GM21576 (cell line): ENCODE data around the gene AHSA1.
"Not testable (repeated sequence)": the region's sequence is repeated elsewhere in the genome, so short reads cannot be mapped to it uniquely, and the experiment has no call there.

ENCODE experiments used
- ATAC-seq: cut with Tn5 transposase; IDR thresholded peaks from one replicate; pipeline ENCODE4 v1.9.1; 2021; ENCODE audit warnings: mild to moderate bottlenecking, moderate library complexity; ENCODE audit not compliant: unreplicated experiment

The AHSA1 gene

GRCh38 chr14:77457522-77458248 lies at the start of gene AHSA1, which contains the start of gene VIPAS39:
Gene AHSA1, plus strand, starts transcription at chr14:77458093. Its CDS starts 97 bp downstream, at chr14:77458190.
Gene VIPAS39, minus strand, starts transcription at chr14:77457601. Its CDS starts 3,499 bp downstream, at chr14:77454102.
- ATAC-seq = peak; percentile 88

DNA sequence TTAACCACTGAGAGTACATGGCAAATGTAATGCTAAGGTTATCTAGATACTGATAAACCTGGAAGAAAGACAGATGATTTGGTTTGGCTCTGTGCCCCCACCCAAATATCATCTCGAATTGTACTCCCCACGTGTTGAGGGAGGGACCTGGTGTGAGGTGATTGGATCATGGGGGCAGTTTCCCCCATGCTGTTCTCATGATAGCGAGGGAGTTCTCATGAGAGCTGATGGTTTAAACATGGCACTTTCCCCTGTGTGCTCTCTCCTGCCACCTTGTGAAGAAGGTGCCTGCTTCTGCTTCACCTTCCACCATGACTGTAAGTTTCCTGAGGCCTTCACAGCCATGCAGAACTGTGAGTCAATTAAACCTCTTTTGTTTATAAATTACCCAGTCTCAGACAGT lies 48.8 kb upstream of the AHSA1 start:
- no peak for ATAC-seq

DNA sequence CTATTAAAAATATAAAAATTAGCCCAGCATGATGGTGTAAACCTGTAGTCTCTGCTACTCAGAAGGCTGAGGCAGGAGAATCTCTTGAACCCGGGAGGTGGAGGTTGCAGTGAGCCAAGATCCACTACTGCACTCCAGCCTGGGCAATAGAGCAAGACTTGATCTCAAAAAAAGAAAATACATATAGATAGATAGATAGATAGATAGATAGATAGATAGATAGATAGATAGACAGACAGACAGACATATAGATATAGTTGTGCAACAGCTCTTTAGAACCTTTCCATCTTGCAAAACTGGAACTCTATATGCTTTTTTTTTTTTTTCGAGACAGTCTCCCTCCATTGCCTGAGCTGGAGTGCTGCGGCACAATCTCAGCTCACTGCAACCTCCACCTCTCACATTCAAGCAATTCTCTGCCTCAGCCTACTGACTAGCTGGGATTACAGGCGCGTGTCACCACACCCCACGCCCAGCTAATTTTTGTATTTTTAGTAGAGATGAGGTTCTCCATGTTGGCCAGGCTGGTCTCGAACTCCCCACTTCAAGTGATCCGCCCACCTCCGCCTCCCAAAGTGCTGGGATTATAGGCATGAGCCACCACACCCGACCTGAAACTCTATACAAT lies 42.4 kb upstream of the AHSA1 start:
- ATAC-seq = not testable (repeated sequence)

DNA sequence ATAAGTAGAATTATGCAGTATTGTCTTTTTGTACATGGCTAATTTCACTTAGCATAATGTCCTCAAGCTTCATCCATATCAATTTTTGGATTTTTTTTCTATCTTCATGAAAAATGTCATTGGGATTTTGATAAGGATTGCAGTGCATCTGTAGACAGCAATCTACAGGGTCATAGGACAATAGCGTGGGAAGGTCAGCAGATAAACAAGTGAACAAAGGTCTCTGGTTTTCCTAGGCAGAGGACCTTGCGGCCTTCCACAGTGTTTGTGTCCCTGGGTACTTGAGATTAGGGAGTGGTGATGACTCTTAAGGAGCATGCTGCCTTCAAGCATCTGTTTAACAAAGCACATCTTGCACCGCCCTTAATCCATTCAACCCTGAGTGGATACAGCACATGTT lies 41.8 kb upstream of the AHSA1 start:
- not testable (repeated sequence) for ATAC-seq

GRCh38 chr14:77416836-77417235 lies 41.1 kb upstream of the AHSA1 start:
- no peak for ATAC-seq

DNA sequence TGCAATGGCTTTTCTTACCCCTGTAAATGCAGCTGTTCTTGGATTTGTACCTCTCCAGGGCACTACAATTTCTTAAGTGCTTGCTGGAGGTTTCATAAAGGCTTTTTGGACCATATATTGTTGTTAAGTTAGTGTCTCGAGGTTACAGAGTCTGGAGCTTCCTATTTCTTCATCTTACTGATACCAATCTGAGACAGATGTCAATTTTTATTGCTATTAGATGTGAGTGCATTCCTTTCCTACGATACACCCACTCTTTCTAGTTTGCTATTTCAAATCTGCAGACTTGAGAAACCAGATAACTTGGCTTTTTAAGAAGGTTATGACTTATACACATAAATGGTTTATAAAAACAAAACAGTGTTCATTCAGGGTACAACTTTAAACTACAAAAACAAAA lies 36.7 kb upstream of the AHSA1 start:
- ATAC-seq = no peak

DNA sequence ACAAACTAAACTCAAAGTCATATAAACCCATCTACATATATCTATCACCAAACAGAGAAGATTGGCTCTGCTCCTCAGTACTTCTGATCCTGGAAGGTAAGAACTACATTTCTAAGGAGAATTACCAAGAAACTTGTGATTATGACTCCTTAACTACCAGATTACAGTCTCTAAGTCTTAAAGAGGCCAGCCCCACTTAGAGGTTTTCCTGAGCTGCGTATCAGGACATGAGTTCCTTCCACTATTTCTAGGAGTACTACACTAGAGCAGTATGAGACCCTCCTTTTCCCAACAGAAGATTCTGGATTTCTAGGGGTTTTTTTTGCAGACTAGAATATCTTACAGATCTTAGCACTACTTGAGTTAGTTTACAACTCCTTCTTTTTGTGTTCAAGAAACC lies 34.5 kb upstream of the AHSA1 start, which contains the start of gene NOXRED1:
Gene NOXRED1 (minus strand): TSS at position 101 of the 400 bp plus-strand sequence. CDS start 634 bp downstream, outside the sequence.
- no peak for ATAC-seq

DNA sequence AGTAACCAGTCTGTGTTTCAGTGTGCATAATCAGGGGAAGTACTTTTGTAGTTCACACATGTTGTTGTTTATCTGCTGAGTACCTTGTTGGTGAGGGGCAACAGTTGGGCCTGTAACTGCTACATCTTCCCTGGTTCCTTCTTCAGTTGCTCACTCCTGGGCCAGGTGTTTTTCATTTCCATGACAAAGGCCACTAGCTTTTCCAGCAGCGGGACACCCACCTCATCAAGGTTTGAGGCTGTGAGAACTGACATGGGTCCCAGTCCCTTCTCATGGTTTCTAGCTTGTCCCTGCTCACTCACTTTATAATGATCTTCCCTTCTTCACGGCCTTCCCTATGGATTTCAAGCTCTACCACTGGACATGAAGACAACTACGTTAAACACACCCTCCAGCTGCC lies 33.0 kb upstream of the AHSA1 start:
- ATAC-seq = no peak

DNA sequence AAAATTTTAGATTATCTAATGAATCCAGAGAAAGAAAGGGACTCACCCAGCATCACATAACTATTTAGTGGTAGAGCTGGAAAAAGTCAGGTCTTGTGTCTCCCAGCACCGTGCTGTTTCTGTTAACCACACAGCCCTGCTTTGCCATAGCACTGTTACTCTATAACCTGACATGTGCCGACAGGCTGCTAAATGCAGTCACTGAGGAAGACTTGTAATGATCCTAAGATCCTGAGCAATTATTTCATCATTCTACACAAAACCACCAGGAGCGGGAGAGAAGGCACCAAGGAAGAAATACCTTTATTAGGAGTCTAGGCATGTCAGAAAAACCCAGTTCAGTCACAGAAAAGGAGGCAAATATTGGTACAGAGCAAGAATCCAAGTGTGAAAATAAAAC lies 31.5 kb upstream of the AHSA1 start:
- ATAC-seq = no peak

DNA sequence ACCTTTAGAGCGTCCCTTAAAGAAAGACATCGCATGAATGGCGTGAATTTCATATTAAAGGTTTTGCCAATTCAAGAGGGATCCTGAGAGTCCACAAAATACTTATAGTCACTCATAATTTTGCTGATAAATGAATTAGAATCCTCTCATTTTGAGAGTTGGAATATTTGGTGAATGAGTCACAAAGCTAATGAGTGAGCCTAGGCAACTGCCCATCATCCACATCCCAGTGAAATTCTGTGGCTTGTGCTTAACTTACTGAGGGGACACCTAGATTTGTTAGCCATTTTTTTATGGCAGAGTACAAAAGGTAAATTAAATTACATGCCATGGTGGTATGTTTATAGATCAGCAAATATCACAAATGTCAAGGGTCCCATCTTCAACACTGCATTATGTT lies 21.9 kb upstream of the AHSA1 start:
- no peak for ATAC-seq

DNA sequence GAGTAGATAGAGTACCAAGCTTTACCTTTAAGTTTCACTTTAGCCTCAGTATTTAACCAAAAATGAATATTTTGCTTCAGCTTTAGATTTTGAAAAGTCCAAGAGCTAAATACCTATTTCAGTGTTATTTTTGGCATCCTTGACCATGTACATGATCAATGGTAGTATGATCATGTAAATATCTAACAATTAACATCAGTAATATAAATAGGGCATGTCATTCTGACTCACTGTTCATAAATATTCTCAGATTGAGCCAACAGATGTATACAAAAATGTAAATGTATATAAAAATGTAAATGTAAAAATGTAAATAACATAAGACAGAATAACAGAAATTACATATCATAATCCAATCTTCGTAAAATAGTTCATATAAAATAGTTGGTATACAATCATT lies 19.3 kb upstream of the AHSA1 start:
- ATAC-seq = no peak

- ATAC-seq = no peak
Observed at GRCh38 chr14:77439861-77440260, 18.0 kb upstream of the AHSA1 start.

DNA sequence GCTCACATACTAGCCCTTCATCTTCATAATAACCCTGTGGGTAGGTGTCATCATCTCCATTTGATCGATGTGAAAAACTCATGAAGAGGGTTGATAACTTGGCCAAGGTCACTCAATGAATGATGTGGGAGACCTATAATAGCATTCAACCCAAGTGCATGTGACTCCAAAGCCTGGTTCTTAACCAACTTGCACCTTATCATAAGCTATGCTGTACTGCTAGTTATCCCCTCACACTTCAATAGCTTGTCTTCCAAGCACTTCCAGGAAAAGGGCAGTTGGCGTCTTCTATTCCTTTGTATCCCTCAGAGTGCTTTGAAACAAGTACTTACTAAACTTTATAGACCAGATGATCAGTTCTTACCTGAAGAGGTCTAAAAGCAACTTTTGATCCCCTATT lies 15.7 kb upstream of the AHSA1 start:
- ATAC-seq = no peak

DNA sequence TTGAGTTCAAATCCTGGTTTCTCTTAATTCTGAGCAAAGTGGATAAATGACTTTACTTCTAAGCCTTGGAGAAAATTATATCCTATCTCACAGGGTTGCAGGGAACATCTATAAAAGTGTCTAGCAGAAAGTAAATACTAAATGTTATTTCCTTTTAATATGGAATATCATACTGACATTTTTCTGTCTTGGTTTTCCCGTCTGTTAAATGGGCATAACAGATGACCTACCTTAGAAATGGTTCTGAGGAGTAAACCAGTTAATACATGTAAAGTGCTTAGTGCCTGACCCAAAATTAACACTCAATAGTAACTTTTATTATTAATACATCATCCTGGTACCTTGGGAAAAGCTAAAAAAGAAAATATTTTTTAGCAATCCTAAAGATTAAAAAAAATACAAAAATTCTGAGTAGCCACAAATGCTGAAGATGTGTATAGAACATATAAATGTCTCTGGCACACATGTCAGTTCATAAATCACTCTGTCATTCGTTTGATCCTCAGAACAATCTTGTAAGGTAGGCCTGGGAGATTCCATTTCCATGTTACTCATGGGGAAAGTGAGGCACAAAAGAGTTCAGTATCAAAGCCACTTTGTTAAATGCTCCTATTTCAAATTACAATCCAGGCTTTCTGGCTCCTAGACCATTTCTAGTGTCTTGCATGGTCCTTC lies 1.8 kb upstream of the AHSA1 start:
- no peak for ATAC-seq

GRCh38 chr14:77457115-77457521 lies 775 bp upstream of the AHSA1 start:
- no peak for ATAC-seq

- peak; percentile 6 for ATAC-seq
Observed at GRCh38 chr14:77458249-77458950, 507 bp downstream of the AHSA1 start.

DNA sequence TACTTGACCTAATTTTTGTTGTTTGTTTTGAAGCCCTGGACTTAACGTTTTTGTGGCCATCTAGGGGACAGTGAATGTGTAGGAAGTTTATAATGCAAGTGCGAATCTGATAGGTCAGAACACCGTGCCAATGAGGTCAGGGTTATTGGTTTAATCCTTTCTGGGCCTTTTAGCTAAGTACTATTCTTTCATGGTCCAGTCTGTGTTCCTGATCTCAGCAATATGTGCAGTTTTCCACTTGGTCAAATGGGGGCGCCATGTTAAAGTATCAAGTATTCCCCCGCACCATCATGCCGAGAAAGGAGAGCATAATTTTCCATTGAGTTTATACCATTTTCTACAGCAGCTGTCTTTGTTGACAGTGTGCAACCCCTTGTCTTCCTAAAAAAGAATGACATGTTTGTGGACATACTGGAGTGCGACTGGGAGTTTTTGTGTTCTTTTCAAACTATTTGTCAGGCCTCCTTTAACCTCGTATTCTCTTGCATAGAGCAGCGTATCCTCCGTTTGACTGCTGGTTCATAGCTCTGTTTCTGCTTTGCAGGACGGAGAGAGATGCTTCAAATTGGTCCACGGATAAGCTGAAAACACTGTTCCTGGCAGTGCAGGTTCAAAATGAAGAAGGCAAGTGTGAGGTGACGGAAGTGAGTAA lies 1.3 kb downstream of the AHSA1 start:
- ATAC-seq = no peak

DNA sequence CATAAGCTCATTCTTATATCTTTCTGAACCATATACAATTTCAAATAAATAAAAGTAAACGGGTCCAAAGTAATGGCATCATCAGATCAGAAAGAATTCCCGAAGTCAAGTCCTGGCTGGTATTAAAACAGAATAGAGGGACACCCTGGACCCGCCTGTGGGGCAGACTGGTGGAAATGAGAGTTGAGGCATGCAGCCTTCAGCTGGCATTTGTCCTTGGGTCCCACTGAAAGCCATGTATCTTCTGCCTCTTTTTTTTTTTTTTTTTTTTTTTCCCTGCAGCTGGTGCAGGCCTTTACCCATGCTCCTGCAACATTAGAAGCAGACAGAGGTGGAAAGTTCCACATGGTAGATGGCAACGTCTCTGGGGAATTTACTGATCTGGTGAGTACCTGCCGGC lies 9.9 kb downstream of the AHSA1 start:
- ATAC-seq = no peak

GRCh38 chr14:77469067-77469505 lies 11.2 kb downstream of the AHSA1 start:
- no peak for ATAC-seq

- ATAC-seq = no peak
Observed at GRCh38 chr14:77469539-77469938, 11.6 kb downstream of the AHSA1 start.
